Right atrium auricular region (tissue), 2 donors: ENCODE results near the gene OR11A1. TPM values are rescaled to one million over a fixed set of nuclear protein-coding genes. Genes with fewer than 3 reads are reported as not detected.

Experiments used
- DNase-seq: peaks from one replicate; pipeline ENCODE4 v3.0.0-alpha.2; 2019; ENCODE audit warnings: low spot score
- H3K27ac ChIP-seq, 2 donors: fragments of 200-600 bp; sonication (generic); 1 replicate in 1 of 2; 2 replicates in 1 of 2; pipeline ENCODE4 v1.5.1; 2016 to 2019
- H3K27me3 ChIP-seq, 2 donors: fragments of 200-600 bp; sonication (generic); one replicate each; pipeline versions ENCODE4 v1.5.1 to v1.6.0; 2017 to 2019
- H3K36me3 ChIP-seq: fragments of 200-600 bp; sonication (generic); one replicate; pipeline ENCODE4 v1.5.1; 2016
- H3K4me1 ChIP-seq, 2 donors: fragments of 200-600 bp; sonication (generic); one replicate each; pipeline versions ENCODE4 v1.5.1 to v1.6.0; 2017 to 2019
- H3K4me3 ChIP-seq, 2 donors: fragments of 200-600 bp; sonication (generic); 1 replicate in 1 of 2; 2 replicates in 1 of 2; pipeline ENCODE4 v1.5.1; 2017 to 2019; ENCODE audit warnings: mild to moderate bottlenecking in 1 of 2, moderate library complexity in 1 of 2
- H3K9me3 ChIP-seq, 2 donors: fragments of 200-600 bp; sonication (generic); one replicate each; pipeline ENCODE4 v1.5.1; 2019
- total RNA-seq, 2 donors: library from RNA; depleted of rRNA; stranded (reverse); fragments of >200 nt; gene quantifications; one replicate each; pipeline ENCODE4 v1.1.0, GENCODE V29; 2016
- TF ChIP-seq, protein P1 (sequence below), 2 donors: fragments of 200-600 bp; sonication (generic); IDR thresholded peaks; one replicate each; pipeline ENCODE4 v1.5.1; 2019; ENCODE audit warnings: antibody characterized with exemption in 2 of 2

The OR11A1 gene
- total RNA-seq, 2 donors from 2014 or later = not detected

DNA sequence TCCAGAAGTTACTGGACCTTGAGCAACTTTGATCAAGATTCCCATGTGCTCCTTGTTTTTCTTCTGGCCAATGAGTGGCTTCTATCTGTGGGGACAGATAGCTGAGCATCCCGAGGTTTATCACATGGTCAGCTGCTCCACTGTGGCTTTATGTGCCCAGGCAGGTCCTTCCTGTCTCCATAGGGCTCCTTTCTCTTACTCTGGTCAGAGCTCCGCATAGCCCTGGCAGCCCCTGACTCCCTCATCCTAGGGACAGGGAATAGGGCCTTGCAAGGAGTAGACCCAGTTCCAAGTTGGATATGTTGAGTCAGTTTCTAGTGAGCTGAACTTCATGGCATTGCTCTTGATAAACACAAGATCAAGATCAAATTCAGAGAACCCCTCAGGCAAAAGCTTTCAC lies 37.3 kb upstream of the OR11A1 start:
- Histone ChIP-seq H3K27me3 (no peaks in the 10 kb centered on the region), H3K4me1 (no peaks in the 10 kb centered on the region), H3K9me3 (no peaks in the 10 kb centered on the region), H3K4me3 (no peak overlapping the region), H3K27ac (no peak overlapping the region), H3K36me3 (no peaks in the 10 kb centered on the region)
- no peak for DNase-seq
- TF ChIP-seq, protein P1, sequence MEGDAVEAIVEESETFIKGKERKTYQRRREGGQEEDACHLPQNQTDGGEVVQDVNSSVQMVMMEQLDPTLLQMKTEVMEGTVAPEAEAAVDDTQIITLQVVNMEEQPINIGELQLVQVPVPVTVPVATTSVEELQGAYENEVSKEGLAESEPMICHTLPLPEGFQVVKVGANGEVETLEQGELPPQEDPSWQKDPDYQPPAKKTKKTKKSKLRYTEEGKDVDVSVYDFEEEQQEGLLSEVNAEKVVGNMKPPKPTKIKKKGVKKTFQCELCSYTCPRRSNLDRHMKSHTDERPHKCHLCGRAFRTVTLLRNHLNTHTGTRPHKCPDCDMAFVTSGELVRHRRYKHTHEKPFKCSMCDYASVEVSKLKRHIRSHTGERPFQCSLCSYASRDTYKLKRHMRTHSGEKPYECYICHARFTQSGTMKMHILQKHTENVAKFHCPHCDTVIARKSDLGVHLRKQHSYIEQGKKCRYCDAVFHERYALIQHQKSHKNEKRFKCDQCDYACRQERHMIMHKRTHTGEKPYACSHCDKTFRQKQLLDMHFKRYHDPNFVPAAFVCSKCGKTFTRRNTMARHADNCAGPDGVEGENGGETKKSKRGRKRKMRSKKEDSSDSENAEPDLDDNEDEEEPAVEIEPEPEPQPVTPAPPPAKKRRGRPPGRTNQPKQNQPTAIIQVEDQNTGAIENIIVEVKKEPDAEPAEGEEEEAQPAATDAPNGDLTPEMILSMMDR (IDR thresholded peaks at IDR 0.05) = no peak

DNA sequence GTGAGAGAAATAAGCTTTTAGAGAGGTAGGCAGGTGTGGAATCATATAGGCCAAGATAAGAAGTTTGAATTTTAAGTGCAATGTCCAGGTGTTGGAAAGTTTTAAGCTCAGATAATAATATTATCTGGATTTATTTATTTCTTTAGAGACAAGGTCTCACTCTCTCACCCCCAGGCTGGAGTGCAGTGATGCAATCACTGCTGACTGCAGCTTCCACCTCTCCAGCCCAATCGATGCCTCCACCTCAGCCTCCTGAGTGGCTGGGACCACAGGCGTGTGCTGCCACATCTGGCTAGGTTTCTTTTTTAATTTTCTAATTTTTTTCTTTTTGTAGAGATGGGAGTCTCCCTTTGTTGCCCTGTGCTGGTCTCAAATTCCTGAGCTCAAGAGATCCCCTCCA lies 36.4 kb upstream of the OR11A1 start:
- no peaks in the 10 kb centered on the region for H3K27me3 ChIP-seq
- H3K4me3 ChIP-seq = no peak overlapping the region
- H3K9me3 ChIP-seq = no peaks in the 10 kb centered on the region
- TF ChIP-seq, protein P1 (IDR thresholded peaks at IDR 0.05) = no peak
- no peaks in the 10 kb centered on the region for H3K36me3 ChIP-seq
- no peak for DNase-seq
- H3K4me1 ChIP-seq = no peaks in the 10 kb centered on the region
- H3K27ac ChIP-seq = no peak overlapping the region

DNA sequence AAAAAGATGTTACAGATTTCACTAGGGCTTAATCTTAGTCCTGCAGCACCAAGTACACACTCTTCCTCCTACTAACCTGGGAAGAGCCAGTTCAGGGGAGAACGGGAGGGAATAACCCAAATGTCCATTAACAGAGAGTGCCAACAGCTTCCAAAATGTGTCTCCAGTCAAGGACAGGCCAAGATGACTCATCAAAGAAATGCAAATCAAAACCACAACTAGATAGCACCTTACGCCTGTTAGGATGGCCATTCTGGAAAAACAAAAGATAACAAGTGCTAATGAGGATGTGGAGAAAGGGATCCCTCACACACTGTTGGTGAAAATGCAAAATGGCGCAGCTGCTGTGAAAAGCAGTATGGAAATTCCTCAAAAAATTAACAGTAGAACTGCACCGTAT lies 34.7 kb upstream of the OR11A1 start:
- Histone ChIP-seq H3K4me1 (no peaks in the 10 kb centered on the region), H3K27ac (no peak overlapping the region), H3K9me3 (no peaks in the 10 kb centered on the region), H3K27me3 (no peaks in the 10 kb centered on the region), H3K36me3 (no peaks in the 10 kb centered on the region), H3K4me3 (no peak overlapping the region)
- DNase-seq = no peak
- TF ChIP-seq, protein P1 (IDR thresholded peaks at IDR 0.05) = no peak

DNA sequence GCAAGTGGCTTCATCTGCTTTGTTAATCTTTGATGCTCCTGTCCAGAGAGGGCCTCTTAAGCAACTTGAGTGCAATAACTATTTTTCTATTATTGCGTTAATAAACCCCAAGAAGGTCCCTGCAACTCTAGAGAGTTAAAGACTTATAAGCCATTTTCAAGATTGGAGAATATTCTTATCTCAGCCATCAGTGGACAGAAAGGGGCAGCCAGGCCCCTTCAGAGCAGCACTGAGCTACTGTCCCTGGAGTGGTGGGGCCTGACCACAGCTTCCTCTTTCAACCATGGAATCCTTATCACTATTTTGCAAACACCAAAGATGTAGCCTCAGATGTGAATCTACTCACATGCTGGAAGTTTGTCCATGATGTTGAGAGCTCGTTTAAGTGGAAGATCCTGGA lies 33.7 kb upstream of the OR11A1 start:
- TF ChIP-seq, protein P1 (IDR thresholded peaks at IDR 0.05) = no peak
- no peak for DNase-seq
- Histone ChIP-seq H3K27me3 (no peaks in the 10 kb centered on the region), H3K36me3 (no peaks in the 10 kb centered on the region), H3K27ac (no peak overlapping the region), H3K9me3 (no peaks in the 10 kb centered on the region), H3K4me3 (no peak overlapping the region), H3K4me1 (no peaks in the 10 kb centered on the region)

DNA sequence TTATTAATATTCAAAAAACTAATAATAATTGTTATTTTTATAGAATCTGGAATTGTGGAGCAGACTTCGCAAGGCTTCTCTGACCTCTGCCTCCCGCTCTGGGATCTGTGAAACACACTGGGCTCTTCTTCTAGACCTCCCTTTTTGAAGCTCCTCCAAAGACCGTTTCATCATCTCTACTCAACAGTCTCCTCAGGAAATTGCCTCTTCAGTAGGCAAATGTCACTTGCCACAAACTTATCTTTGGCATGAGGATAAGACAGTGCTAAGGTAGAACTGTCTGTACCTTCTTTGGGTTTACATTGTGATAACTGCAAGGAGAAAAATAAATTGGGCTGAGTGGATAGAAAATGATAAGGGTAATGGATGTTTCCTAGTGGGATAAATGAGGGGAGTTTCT lies 33.2 kb upstream of the OR11A1 start:
- Histone ChIP-seq H3K4me1 (no peaks in the 10 kb centered on the region), H3K27me3 (no peaks in the 10 kb centered on the region), H3K36me3 (no peaks in the 10 kb centered on the region), H3K4me3 (no peak overlapping the region), H3K9me3 (no peaks in the 10 kb centered on the region), H3K27ac (no peak overlapping the region)
- TF ChIP-seq, protein P1 (IDR thresholded peaks at IDR 0.05) = no peak
- DNase-seq = no peak

DNA sequence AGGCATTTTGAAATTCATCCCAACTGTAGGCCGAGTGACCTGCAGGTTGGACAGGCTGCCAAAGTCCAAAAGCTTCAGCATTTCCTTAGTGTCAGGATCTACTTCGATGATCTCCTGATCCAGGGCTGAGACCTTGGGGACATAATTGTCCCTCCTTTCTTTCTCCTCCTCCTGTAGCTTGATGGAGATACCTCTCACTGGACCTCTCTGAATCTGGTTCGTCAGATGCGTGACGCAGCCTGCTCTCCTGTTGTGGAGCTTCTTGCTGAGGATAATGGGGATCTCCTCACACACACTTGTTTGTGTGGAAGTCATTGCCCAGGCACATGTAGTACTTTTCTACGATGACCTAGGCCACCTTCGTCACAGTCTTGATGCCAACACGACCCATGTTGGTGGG lies 32.4 kb upstream of the OR11A1 start:
- no peaks in the 10 kb centered on the region for H3K27me3 ChIP-seq
- no peaks in the 10 kb centered on the region for H3K4me1 ChIP-seq
- H3K27ac ChIP-seq = no peak overlapping the region

More for the DNA sequence above, 32.4 kb upstream of the OR11A1 start:
- Histone ChIP-seq H3K4me3 (no peak overlapping the region), H3K9me3 (no peaks in the 10 kb centered on the region), H3K36me3 (no peaks in the 10 kb centered on the region)
- TF ChIP-seq, protein P1 (IDR thresholded peaks at IDR 0.05) = no peak
- no peak for DNase-seq
